GM23248 (cell line): ENCODE measurements around the gene RBM47. TPM values are rescaled to one million over a fixed set of nuclear protein-coding genes. Genes with fewer than 3 reads are reported as not detected.
"Not testable (repeated sequence)": the region's sequence is repeated elsewhere in the genome, so short reads cannot be mapped to it uniquely, and the experiment has no call there.

ENCODE experiments used
- DNase-seq: peaks from one replicate; pipeline ENCODE4 v3.0.0-alpha.2; 2015
- H2AFZ ChIP-seq: fragments of 200-600 bp; sonication (generic); 2 replicates; pipeline ENCODE4 v1.6.1; 2016; ENCODE audit warnings: antibody characterized with exemption
- H3F3A ChIP-seq: fragments of 200-600 bp; sonication (generic); 2 replicates; pipeline ENCODE4 v1.6.1; 2016; ENCODE audit warnings: mild to moderate bottlenecking, antibody characterized with exemption, mixed run types; ENCODE audit not compliant: insufficient read depth
- H3K27ac ChIP-seq: fragments of 200-600 bp; sonication (generic); 2 replicates; pipeline ENCODE4 v1.5.1; 2016; ENCODE audit warnings: mild to moderate bottlenecking
- H3K27me3 ChIP-seq: fragments of 200-600 bp; sonication (generic); replicated peaks from 2 replicates; pipeline ENCODE4 v1.6.1; 2016; ENCODE audit warnings: mild to moderate bottlenecking; ENCODE audit not compliant: insufficient read depth
- H3K36me3 ChIP-seq: fragments of 200-600 bp; sonication (generic); 2 replicates; pipeline ENCODE4 v1.6.1; 2016; ENCODE audit warnings: low read depth, mild to moderate bottlenecking
- H3K4me1 ChIP-seq: fragments of 200-600 bp; sonication (generic); 2 replicates; pipeline ENCODE4 v1.6.1; 2016; ENCODE audit warnings: mild to moderate bottlenecking; ENCODE audit not compliant: insufficient read depth
- H3K4me2 ChIP-seq: fragments of 200-600 bp; sonication (generic); one replicate; pipeline ENCODE4 v1.6.1; 2016; ENCODE audit warnings: mild to moderate bottlenecking; ENCODE audit not compliant: unreplicated experiment
- H3K4me3 ChIP-seq: fragments of 200-600 bp; sonication (generic); 2 replicates; pipeline ENCODE4 v1.5.1; 2016; ENCODE audit warnings: mild to moderate bottlenecking
- H3K79me2 ChIP-seq: fragments of 200-600 bp; sonication (generic); 2 replicates; pipeline ENCODE4 v1.6.1; 2016; ENCODE audit warnings: mild to moderate bottlenecking; ENCODE audit not compliant: insufficient read depth
- H3K9ac ChIP-seq: fragments of 200-600 bp; sonication (generic); 2 replicates; pipeline ENCODE4 v1.6.1; 2016; ENCODE audit warnings: mild to moderate bottlenecking
- H3K9me2 ChIP-seq: fragments of 200-600 bp; sonication (generic); 2 replicates; pipeline ENCODE4 v1.6.1; 2016; ENCODE audit warnings: mixed run types, mild to moderate bottlenecking, moderate library complexity; ENCODE audit not compliant: insufficient read depth
- H3K9me3 ChIP-seq: fragments of 200-600 bp; sonication (generic); one replicate; pipeline ENCODE4 v1.6.1; 2017; ENCODE audit warnings: low read depth
- H4K20me1 ChIP-seq: fragments of 200-600 bp; sonication (generic); 2 replicates; pipeline ENCODE4 v1.6.0; 2016; ENCODE audit not compliant: insufficient read depth
- EZH2 ChIP-seq: fragments of 200-600 bp; sonication (generic); IDR thresholded peaks from 2 replicates; pipeline ENCODE4 v1.6.1; 2018; ENCODE audit warnings: antibody characterized with exemption, mild to moderate bottlenecking; ENCODE audit not compliant: insufficient read depth, poor library complexity, severe bottlenecking
- EZH2phosphoT487 ChIP-seq: fragments of 200-600 bp; sonication (generic); IDR thresholded peaks from 2 replicates; pipeline ENCODE4 v1.6.1; 2018; ENCODE audit warnings: antibody characterized with exemption, moderate library complexity, mild to moderate bottlenecking, low read depth; ENCODE audit not compliant: insufficient read depth
- WGBS, 2 experiments: methylation state at CpG; one replicate each; pipeline ENCODE4 v1.1.6; 2015 to 2017; ENCODE audit warnings: low lambda C conversion rate in 2 of 2, low coverage in 1 of 2; ENCODE audit errors: missing lambda C conversion rate in 2 of 2; 5-methylcytosine and 5-hydroxymethylcytosine counted together
- in situ Hi-C: fragments of 300-500 bp; cut with MboI; formaldehyde crosslinking; loops from 2 replicates; pipeline ENCODE4 v1.15.0; 2020
- polyA plus RNA-seq: library from polyadenylated mRNA; unstranded; fragments of >200 nt; fragmentation: Nextera tagmentation; extraction: Ambion mirVana; gene quantifications from 2 replicates; pipeline ENCODE4 v1.2.1, GENCODE V29; 2016
- total RNA-seq: library from RNA; depleted of rRNA; stranded (reverse); fragments of >200 nt; shearing (Covaris generic); gene quantifications from 2 replicates; pipeline ENCODE4 v1.2.3, GENCODE V29; 2014

Gene RBM47
- total and polyA plus RNA-seq, 2 experiments from 2014 or later, result 0.70 to 1.3 TPM

DNA sequence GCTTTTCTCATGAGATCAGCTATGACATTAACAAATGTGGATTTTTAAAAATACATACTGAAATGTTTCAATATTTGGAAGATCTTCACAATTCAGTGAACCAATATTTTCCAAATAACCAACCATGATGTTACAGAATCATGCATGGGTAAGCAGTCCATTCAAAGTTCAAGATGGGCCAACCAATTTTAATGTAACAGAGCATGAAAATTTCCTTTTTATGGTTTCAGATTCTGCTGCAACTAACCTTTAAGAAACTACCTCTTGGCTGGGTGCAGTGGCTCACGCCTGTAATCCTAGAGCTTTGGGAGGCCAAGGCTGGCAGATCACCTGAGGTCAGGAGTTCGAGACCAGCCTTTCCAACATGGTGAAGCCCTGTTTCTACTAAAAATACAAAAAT lies 107.7 kb downstream of the RBM47 start:
- H3K36me3 ChIP-seq, result no peaks in the 10 kb centered on the region
- no peak for DNase-seq
- no peak overlapping the region for H3K4me2 ChIP-seq
- H3K4me1 ChIP-seq, result peaks cover 15% of the 10 kb centered on the region
- in situ Hi-C loops, result no loop called here
- 83 to 89% methylated on average over 2 of the region's 2 CpGs for WGBS, 2 experiments
- no peak for TF ChIP-seq EZH2phosphoT487
- TF ChIP-seq EZH2, result no peak
- H3K9ac ChIP-seq, result no peak overlapping the region
- no peaks in the 10 kb centered on the region for H4K20me1 ChIP-seq
- H3F3A ChIP-seq, result 0 out of 2 replicates have a peak, but pooled peaks cover 16% of the 10 kb centered on the region
- H2AFZ ChIP-seq, result no peak overlapping the region
- no peak overlapping the region for H3K27ac ChIP-seq
- H3K9me2 ChIP-seq, result no peaks in the 10 kb centered on the region
- no peaks in the 10 kb centered on the region for H3K79me2 ChIP-seq
- no peaks in the 10 kb centered on the region for H3K9me3 ChIP-seq
- no peak overlapping the region for H3K4me3 ChIP-seq
- H3K27me3 ChIP-seq, result no peaks in the 10 kb centered on the region

- TF ChIP-seq EZH2phosphoT487 (no peak), EZH2 (no peak)
- H3K36me3 ChIP-seq, result no peaks in the 10 kb centered on the region
- H3K4me3 ChIP-seq, result no peak overlapping the region
- in situ Hi-C loops, result no loop called here
- no peaks in the 10 kb centered on the region for H3K79me2 ChIP-seq
- 90% methylated on average over 4 of the region's 4 CpGs for WGBS, 2 experiments
- H3K9me2 ChIP-seq, result no peaks in the 10 kb centered on the region
- H3F3A ChIP-seq, result 0 out of 2 replicates have a peak, but pooled peaks cover 5% of the 10 kb centered on the region
- no peak overlapping the region for H2AFZ ChIP-seq
- peaks cover 6% of the 10 kb centered on the region for H3K4me1 ChIP-seq
- H3K9ac ChIP-seq, result no peak overlapping the region
- no peak for DNase-seq
- H3K27me3 ChIP-seq, result no peaks in the 10 kb centered on the region
- no peaks in the 10 kb centered on the region for H3K9me3 ChIP-seq
- H3K4me2 ChIP-seq, result no peak overlapping the region
- no peak overlapping the region for H3K27ac ChIP-seq
- H4K20me1 ChIP-seq, result no peaks in the 10 kb centered on the region
These were observed 109.1 kb downstream of the RBM47 start for GRCh38 chr4:40520533-40520932.

DNA sequence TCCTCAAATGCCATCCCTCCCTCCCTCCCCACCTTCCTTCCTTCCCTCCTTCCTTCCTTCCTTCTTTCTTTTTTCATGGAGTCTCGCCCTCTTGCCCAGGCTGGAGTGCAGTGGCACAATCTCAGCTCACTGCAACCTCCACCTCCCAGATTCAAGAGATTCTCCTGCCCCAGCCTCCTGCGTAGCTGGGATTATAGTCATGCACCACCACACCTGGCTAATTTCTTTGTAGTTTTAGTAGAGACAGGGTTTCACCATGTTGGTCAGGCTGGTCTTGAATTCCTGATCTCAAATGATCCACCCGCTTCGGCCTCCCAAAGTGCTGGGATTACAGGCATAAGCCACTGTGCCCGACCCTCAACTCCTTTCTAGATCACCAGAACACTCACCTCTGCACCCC lies 112.6 kb downstream of the RBM47 start:
- WGBS, 2 experiments, result 78 to 82% methylated on average over 5 of the region's 5 CpGs
- H3K27me3 ChIP-seq, DNase-seq, H3K27ac ChIP-seq, H3K4me1 ChIP-seq, H2AFZ ChIP-seq, H3K36me3 ChIP-seq, H3K4me2 ChIP-seq, in situ Hi-C loops, H3K79me2 ChIP-seq, H4K20me1 ChIP-seq, H3K9ac ChIP-seq, H3K9me2 ChIP-seq, H3K9me3 ChIP-seq, H3K4me3 ChIP-seq, H3F3A ChIP-seq: not testable (repeated sequence)

GRCh38 chr4:40516651-40517050 lies 113.0 kb downstream of the RBM47 start:
- Histone ChIP-seq H3K9me2 (no peaks in the 10 kb centered on the region), H3K9me3 (no peaks in the 10 kb centered on the region), H3K4me2 (no peak overlapping the region), H3K4me1 (peaks cover 10% of the 10 kb centered on the region; the same call in 1 of the 2 replicates), H3K27me3 (no peaks in the 10 kb centered on the region), H3K27ac (no peak overlapping the region), H2AFZ (no peak overlapping the region), H3K4me3 (no peak overlapping the region), H3K9ac (no peak overlapping the region), H3F3A (no peaks in the 10 kb centered on the region), H3K36me3 (no peaks in the 10 kb centered on the region), H3K79me2 (no peaks in the 10 kb centered on the region), H4K20me1 (no peaks in the 10 kb centered on the region)
- no peak for DNase-seq
- WGBS, 2 experiments, result 95 to 96% methylated on average over 4 of the region's 4 CpGs
- in situ Hi-C loops, result no loop called here
- TF ChIP-seq EZH2 (no peak), EZH2phosphoT487 (no peak)
